ENCODE data around the gene PLA2G12A.

DNA sequence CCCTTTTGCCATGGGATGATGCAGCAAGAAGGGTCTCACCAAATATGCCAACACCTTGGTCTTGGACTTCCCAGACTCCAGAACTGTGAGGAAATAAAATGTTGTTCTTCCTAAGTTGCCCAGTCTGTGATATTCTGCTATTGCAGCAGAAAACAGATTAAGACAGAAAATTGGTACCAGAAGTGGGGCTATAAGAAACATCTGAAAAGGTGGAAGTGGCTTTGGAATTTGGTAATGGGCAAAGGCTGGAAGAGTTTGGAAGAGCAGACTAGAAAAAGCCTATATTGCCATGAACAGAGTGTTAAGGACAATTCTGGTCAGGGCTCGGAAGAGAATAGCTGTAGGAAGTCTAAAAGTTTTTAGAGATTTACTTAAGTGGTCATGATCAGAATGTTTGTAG lies 54.0 kb downstream of the PLA2G12A start:
- TF ChIP-seq, protein P1, sequence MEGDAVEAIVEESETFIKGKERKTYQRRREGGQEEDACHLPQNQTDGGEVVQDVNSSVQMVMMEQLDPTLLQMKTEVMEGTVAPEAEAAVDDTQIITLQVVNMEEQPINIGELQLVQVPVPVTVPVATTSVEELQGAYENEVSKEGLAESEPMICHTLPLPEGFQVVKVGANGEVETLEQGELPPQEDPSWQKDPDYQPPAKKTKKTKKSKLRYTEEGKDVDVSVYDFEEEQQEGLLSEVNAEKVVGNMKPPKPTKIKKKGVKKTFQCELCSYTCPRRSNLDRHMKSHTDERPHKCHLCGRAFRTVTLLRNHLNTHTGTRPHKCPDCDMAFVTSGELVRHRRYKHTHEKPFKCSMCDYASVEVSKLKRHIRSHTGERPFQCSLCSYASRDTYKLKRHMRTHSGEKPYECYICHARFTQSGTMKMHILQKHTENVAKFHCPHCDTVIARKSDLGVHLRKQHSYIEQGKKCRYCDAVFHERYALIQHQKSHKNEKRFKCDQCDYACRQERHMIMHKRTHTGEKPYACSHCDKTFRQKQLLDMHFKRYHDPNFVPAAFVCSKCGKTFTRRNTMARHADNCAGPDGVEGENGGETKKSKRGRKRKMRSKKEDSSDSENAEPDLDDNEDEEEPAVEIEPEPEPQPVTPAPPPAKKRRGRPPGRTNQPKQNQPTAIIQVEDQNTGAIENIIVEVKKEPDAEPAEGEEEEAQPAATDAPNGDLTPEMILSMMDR (IDR thresholded peaks at IDR 0.05): no peak
- no peak for TF ChIP-seq EP300 (IDR thresholded peaks at IDR 0.05)
- no peak for TF ChIP-seq POLR2A (IDR thresholded peaks at IDR 0.05)
- TF ChIP-seq POLR2AphosphoS5 (IDR thresholded peaks at IDR 0.05): no peak

Measured in upper lobe of left lung (tissue), 4 donors.